PC-9 (cell line): ENCODE data around the gene PTPN22. TPM values are rescaled to one million over a fixed set of nuclear protein-coding genes. Genes with fewer than 3 reads are reported as not detected.

ENCODE experiments used
- BruUV-seq: library from RNA; stranded (reverse); fragments of 400-500 nt; replicated peaks from 2 replicates; lab custom pipeline; 2021; lab: Mats Ljungman, UMichigan
- CTCF ChIA-PET: fragments of 300-600 bp; sonication (Branson Sonifier 250); formaldehyde crosslinking; loops from one replicate; lab custom pipeline; 2022; ENCODE audit warnings: antibody characterized with exemption; lab: Charles Lee
- POLR2A ChIA-PET: fragments of 300-600 bp; sonication (Branson Sonifier 250); formaldehyde crosslinking; loops from one replicate; lab custom pipeline; 2022; ENCODE audit warnings: antibody characterized with exemption; ENCODE audit not compliant: unreplicated experiment; lab: Charles Lee
- DNase-seq, 2 experiments: peaks; one replicate each; pipeline versions ENCODE4 v3.0.0 to v3.0.0-alpha.2; 2015 to 2022; ENCODE audit warnings: mixed read lengths in 1 of 2
- H2AFZ ChIP-seq: fragments of 200-600 bp; sonication (generic); 2 replicates; pipeline ENCODE4 v1.8.1; 2017; ENCODE audit warnings: antibody characterized with exemption
- H3F3A ChIP-seq: fragments of 200-600 bp; sonication (generic); 2 replicates; pipeline ENCODE4 v1.8.1; 2017; ENCODE audit warnings: antibody characterized with exemption, mild to moderate bottlenecking, low read depth; ENCODE audit not compliant: insufficient read depth
- H3K27ac ChIP-seq: fragments of 200-600 bp; sonication (generic); 2 replicates; pipeline ENCODE4 v1.6.1; 2016; ENCODE audit warnings: mixed run types
- H3K27me3 ChIP-seq: fragments of 200-600 bp; sonication (generic); 2 replicates; pipeline ENCODE4 v1.6.1; 2016; ENCODE audit warnings: low read depth, mixed run types; ENCODE audit not compliant: insufficient read depth
- H3K36me3 ChIP-seq: fragments of 200-600 bp; sonication (generic); 2 replicates; pipeline ENCODE4 v1.6.1; 2016; ENCODE audit warnings: low read depth, mixed run types
- H3K4me1 ChIP-seq: fragments of 200-600 bp; sonication (generic); replicated peaks from 2 replicates; pipeline ENCODE4 v1.6.1; 2016; ENCODE audit warnings: mixed run types; ENCODE audit not compliant: insufficient read depth
- H3K4me2 ChIP-seq: fragments of 200-600 bp; sonication (generic); 2 replicates; pipeline ENCODE4 v1.6.1; 2017; ENCODE audit warnings: mixed run types
- H3K4me3 ChIP-seq: fragments of 200-600 bp; sonication (generic); 2 replicates; pipeline ENCODE4 v1.6.1; 2016; ENCODE audit warnings: mixed run types
- H3K79me2 ChIP-seq: fragments of 200-600 bp; sonication (generic); 2 replicates; pipeline ENCODE4 v1.6.1; 2017; ENCODE audit warnings: low read depth, mixed run types
- H3K9me2 ChIP-seq: fragments of 200-600 bp; sonication (generic); 2 replicates; pipeline ENCODE4 v1.8.1; 2017; ENCODE audit warnings: mild to moderate bottlenecking; ENCODE audit not compliant: insufficient read depth
- H3K9me3 ChIP-seq: fragments of 200-600 bp; sonication (generic); 2 replicates; pipeline ENCODE4 v1.8.1; 2016; ENCODE audit warnings: low read depth; ENCODE audit not compliant: insufficient read depth
- H4K20me1 ChIP-seq: fragments of 200-600 bp; sonication (generic); 2 replicates; pipeline ENCODE4 v1.8.1; 2017; ENCODE audit not compliant: insufficient read depth
- EZH2 ChIP-seq: fragments of 200-600 bp; sonication (generic); IDR thresholded peaks from 2 replicates; pipeline ENCODE4 v1.8.0; 2017; ENCODE audit warnings: antibody characterized with exemption, low read depth
- intact Hi-C: fragments of 100-400 bp; cut with micrococcal nuclease; formaldehyde crosslinking; loops from one replicate; pipeline ENCODE4 v1.10.0; 2022; ENCODE audit not compliant: unreplicated experiment
- total RNA-seq: library from RNA; stranded (reverse); gene quantifications from 2 replicates; pipeline ENCODE4 v1.2.3, GENCODE V29; 2021
- TF ChIP-seq, protein P1 (sequence below): fragments of 200-600 bp; sonication (generic); conservative IDR thresholded peaks from 2 replicates; pipeline ENCODE4 v1.6.1; 2017; ENCODE audit warnings: mixed run types, antibody characterized with exemption, mild to moderate bottlenecking, moderate library complexity

Gene PTPN22
- total RNA-seq, 1 experiment from 2014 or later = 0.11 TPM

DNA sequence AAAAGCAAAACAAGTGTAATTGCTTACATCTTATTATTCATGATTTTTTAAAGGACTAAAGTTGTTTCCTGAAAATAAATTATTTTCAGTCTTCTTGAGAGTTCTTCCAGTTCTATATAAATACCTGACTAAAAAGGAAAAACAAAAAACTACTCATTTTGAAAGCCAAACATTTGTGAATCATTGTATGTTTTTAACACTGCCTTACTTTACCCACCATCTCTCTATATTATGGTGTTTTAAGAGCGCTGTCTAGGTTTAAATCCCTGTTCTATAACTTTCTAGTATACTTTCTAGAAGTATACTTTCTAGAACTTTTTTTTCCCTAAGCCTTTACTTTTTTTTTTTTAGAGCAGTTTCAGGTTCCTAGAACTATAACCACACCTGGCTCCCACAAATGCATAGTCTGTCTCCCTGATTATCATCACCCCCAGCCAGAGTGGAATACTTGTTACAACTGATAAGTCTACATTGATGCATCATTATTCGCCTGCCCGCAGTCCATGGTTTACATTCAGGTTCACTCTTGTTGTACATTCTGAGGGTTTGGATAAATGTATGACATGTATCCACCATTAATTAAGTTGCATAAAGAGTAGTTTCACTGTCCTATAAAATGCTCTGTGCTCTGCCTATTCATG is 69.0 kb downstream of the PTPN22 start:
- H3K36me3 ChIP-seq = peaks cover 5% of the 10 kb centered on the region; the same call in 1 of the 2 replicates
- no peaks in the 10 kb centered on the region for H3K9me2 ChIP-seq
- peaks cover 93% of the 10 kb centered on the region for H3K79me2 ChIP-seq
- no peaks in the 10 kb centered on the region for H3K9me3 ChIP-seq
- no peak for DNase-seq
- peaks cover 10% of the 10 kb centered on the region for H4K20me1 ChIP-seq
- BruUV-seq = no TSS peak
- no peak overlapping the region for H3K4me2 ChIP-seq
- CTCF ChIA-PET = no interaction called here
- no peaks in the 10 kb centered on the region for H3K27me3 ChIP-seq
- POLR2A ChIA-PET = interaction anchor here (0.6 kb wide), 1 partner anchor 1444 kb away, joined by 4 read pairs; no protein-coding TSS in a partner anchor
- TF ChIP-seq, protein P1, sequence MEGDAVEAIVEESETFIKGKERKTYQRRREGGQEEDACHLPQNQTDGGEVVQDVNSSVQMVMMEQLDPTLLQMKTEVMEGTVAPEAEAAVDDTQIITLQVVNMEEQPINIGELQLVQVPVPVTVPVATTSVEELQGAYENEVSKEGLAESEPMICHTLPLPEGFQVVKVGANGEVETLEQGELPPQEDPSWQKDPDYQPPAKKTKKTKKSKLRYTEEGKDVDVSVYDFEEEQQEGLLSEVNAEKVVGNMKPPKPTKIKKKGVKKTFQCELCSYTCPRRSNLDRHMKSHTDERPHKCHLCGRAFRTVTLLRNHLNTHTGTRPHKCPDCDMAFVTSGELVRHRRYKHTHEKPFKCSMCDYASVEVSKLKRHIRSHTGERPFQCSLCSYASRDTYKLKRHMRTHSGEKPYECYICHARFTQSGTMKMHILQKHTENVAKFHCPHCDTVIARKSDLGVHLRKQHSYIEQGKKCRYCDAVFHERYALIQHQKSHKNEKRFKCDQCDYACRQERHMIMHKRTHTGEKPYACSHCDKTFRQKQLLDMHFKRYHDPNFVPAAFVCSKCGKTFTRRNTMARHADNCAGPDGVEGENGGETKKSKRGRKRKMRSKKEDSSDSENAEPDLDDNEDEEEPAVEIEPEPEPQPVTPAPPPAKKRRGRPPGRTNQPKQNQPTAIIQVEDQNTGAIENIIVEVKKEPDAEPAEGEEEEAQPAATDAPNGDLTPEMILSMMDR = no peak
- TF ChIP-seq EZH2 = no peak
- H3F3A ChIP-seq = peaks cover 9% of the 10 kb centered on the region; the same call in 1 of the 2 replicates
- no peak overlapping the region for H3K27ac ChIP-seq
- H3K4me3 ChIP-seq = no peak overlapping the region
- H3K4me1 ChIP-seq = peaks cover 11% of the 10 kb centered on the region
- no peak overlapping the region for H2AFZ ChIP-seq
- intact Hi-C loops = no loop called here

DNA sequence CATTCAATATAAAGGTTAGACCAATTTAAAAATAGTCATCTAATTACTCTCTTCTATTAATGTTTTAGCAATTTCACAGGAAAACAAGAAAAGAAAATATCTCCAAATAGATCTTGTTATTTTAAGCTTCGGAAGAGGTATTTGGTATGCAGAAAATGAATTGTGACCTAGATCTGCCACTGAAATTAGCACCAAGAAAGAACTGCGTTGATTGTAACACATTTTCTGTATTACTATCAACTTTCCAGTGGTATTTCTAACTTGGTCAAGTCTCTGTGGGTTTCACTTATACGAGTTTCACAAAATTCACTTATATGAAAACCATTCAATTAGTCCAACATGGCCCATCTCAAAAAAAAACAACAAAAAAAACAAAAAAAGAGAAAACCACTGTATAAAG is 71.0 kb downstream of the PTPN22 start:
- ChIA-PET POLR2A (no interaction called here), CTCF (no interaction called here)
- H3K36me3 ChIP-seq = peaks cover 16% of the 10 kb centered on the region; the same call in 1 of the 2 replicates
- no peaks in the 10 kb centered on the region for H3K9me2 ChIP-seq
- no peak for TF ChIP-seq EZH2
- TF ChIP-seq, protein P1 = no peak
- no peak overlapping the region for H3K4me2 ChIP-seq
- H3K27ac ChIP-seq = no peak overlapping the region
- H3K4me1 ChIP-seq = peaks cover 11% of the 10 kb centered on the region
- BruUV-seq = no TSS peak
- no peak overlapping the region for H3K4me3 ChIP-seq
- no peaks in the 10 kb centered on the region; the same call in 1 of the 2 replicates for H3F3A ChIP-seq
- no peak for DNase-seq
- H2AFZ ChIP-seq = no peak overlapping the region
- intact Hi-C loops = no loop called here
- no peaks in the 10 kb centered on the region for H3K27me3 ChIP-seq
- H3K9me3 ChIP-seq = no peaks in the 10 kb centered on the region
- H3K79me2 ChIP-seq = peaks cover 75% of the 10 kb centered on the region
- peaks cover 10% of the 10 kb centered on the region for H4K20me1 ChIP-seq

DNA sequence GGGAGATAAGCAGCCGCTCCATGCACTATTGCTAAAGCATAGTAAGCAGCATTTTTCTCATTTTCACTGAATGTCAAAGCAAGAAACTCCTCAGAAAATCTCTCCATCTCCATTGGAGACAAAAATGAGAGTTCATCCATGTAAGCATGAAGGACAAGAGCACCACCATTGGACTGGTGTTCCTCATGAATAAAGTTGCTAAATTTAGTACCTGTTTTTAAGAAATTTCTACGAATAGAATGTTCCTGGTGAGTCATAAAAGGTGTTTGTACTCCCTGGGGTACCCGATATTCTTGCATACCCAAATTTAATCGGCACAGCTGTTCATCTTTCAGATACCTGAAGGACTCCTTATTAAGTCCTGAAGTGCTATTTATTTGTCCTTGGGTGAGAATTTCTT is 74.0 kb downstream of the PTPN22 start:
- Histone ChIP-seq H3F3A (no peaks in the 10 kb centered on the region), H3K27ac (no peak overlapping the region), H3K4me1 (no peaks in the 10 kb centered on the region), H3K79me2 (peaks cover 53% of the 10 kb centered on the region), H2AFZ (no peak overlapping the region), H3K4me3 (no peak overlapping the region), H3K4me2 (no peak overlapping the region), H3K9me3 (no peaks in the 10 kb centered on the region), H4K20me1 (peaks cover 7% of the 10 kb centered on the region; the same call in 1 of the 2 replicates), H3K36me3 (peaks cover 26% of the 10 kb centered on the region), H3K27me3 (no peaks in the 10 kb centered on the region), H3K9me2 (no peaks in the 10 kb centered on the region)
- no peak for DNase-seq
- POLR2A ChIA-PET = no interaction called here
- BruUV-seq = no TSS peak
- intact Hi-C loops = no loop called here
- TF ChIP-seq, protein P1 = no peak
- no peak for TF ChIP-seq EZH2
- CTCF ChIA-PET = no interaction called here
